ENCODE results near the gene TCN2.
"Not testable (repeated sequence)": the region's sequence is repeated elsewhere in the genome, so short reads cannot be mapped to it uniquely, and the experiment has no call there.

Gene TCN2

DNA sequence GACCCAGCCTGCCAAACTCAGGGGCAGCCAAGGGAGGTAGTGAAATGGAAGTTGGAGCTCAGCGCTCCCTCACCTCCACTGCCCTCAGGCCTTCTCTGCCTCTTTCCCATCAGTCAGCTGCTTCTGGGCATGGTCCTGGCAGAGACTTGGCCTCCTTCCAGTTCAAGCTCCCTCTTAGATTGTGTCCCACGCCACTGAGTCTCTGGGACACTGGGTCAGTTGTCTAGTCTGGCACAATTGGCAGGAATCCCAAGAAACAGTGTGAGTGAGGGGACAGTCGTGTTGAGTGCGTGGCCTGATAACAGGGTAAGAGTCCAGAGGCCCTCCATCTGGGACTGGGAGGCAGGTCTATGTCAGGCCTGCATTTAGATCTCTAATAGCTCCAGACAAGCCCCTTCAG is 21.5 kb downstream of the TCN2 start:
- Histone ChIP-seq H3K4me1 (ENCODE audit: control insufficient read depth, insufficient read depth, low read length) (no peaks in the 10 kb centered on the region), H3K4me3 (ENCODE audit: low read length) (no peak overlapping the region), H3K27me3 (ENCODE audit: control insufficient read depth, insufficient read depth, low read length) (no peaks in the 10 kb centered on the region), H3K27ac (ENCODE audit: low read length) (no peak overlapping the region), H3K9me3 (ENCODE audit: control insufficient read depth, insufficient read depth, low read length) (no peaks in the 10 kb centered on the region), H3K36me3 (ENCODE audit: control insufficient read depth, insufficient read depth, low read length) (no peaks in the 10 kb centered on the region)
- DNase-seq (ENCODE audit: low read depth, low spot score), result no peak
- no CpG with 5 or more reads among the region's 4 CpGs for WGBS (ENCODE audit: insufficient coverage, insufficient read length)

DNA sequence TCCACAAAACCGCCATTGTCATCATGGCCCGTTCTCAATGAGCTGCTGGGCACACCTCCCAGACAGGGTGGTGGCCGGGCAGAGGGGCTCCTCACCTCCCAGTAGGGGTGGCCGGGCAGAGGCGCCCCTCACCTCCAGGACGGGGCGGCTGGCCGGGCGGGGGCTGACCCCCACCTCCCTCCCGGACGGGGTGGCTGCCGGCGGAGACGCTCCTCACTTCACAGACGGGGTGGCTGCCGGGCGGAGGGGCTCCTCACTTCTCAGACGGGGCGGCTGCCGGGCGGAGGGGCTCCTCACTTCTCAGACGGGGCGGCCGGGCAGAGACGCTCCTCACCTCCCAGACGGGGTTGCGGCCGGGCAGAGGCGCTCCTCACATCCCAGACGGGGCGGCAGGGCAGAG is 24.5 kb downstream of the TCN2 start:
- not testable (repeated sequence) for H3K27ac ChIP-seq (ENCODE audit: low read length); H3K9me3 ChIP-seq (ENCODE audit: control insufficient read depth, insufficient read depth, low read length); H3K4me1 ChIP-seq (ENCODE audit: control insufficient read depth, insufficient read depth, low read length); H3K36me3 ChIP-seq (ENCODE audit: control insufficient read depth, insufficient read depth, low read length); H3K4me3 ChIP-seq (ENCODE audit: low read length); H3K27me3 ChIP-seq (ENCODE audit: control insufficient read depth, insufficient read depth, low read length); DNase-seq (ENCODE audit: low read depth, low spot score)
- no CpG with 5 or more reads among the region's 31 CpGs for WGBS (ENCODE audit: insufficient coverage, insufficient read length)

DNA sequence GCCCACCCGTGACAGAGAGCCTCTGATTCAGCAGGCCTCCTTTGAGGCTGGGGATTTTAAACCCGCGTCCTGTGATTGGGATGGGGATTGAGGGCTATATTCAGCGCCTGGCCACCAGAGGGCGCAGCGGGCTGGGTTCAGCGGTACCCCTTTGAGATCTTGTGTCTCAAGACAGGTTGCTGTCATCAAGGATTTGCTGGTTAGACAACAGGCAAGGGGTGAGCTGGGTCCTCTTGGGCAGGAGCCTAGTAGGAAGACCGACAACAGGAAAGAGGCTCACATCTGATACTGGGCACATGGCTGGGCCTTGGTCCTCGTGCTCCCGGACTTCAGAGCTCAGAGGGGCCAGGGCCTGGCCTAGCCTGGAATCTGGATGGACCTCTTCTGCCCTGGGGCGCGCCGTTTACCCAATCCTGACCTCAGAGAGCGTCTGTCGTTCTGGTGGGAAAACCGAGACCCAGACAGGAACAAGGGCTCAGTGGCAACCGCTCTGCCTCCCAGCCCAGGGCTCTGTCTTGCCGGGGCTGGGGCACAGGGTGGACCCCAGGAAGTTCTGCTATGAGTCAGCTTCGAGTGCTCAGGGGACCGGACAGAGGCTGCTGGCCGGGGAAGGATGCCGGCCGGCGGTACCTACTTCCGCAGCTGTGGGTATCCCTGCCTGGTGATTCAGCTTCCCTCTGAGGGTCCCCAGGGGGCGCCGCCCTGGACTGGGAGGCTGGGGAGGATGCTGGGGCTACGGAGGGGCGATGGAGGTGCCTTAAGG is 27.7 kb downstream of the TCN2 start:
- H3K36me3 ChIP-seq (ENCODE audit: control insufficient read depth, insufficient read depth, low read length), result no peaks in the 10 kb centered on the region
- no CpG with 5 or more reads among the region's 29 CpGs for WGBS (ENCODE audit: insufficient coverage, insufficient read length)
- H3K4me3 ChIP-seq (ENCODE audit: low read length), result peak overlapping the region; percentile 28; the same call in 1 of the 2 replicates
- H3K4me1 ChIP-seq (ENCODE audit: control insufficient read depth, insufficient read depth, low read length), result peaks cover 13% of the 10 kb centered on the region
- H3K27me3 ChIP-seq (ENCODE audit: control insufficient read depth, insufficient read depth, low read length), result no peaks in the 10 kb centered on the region
- no peaks in the 10 kb centered on the region for H3K9me3 ChIP-seq (ENCODE audit: control insufficient read depth, insufficient read depth, low read length)
- peak; percentile 92 for DNase-seq (ENCODE audit: low read depth, low spot score)
- H3K27ac ChIP-seq (ENCODE audit: low read length), result no peak overlapping the region

DNA sequence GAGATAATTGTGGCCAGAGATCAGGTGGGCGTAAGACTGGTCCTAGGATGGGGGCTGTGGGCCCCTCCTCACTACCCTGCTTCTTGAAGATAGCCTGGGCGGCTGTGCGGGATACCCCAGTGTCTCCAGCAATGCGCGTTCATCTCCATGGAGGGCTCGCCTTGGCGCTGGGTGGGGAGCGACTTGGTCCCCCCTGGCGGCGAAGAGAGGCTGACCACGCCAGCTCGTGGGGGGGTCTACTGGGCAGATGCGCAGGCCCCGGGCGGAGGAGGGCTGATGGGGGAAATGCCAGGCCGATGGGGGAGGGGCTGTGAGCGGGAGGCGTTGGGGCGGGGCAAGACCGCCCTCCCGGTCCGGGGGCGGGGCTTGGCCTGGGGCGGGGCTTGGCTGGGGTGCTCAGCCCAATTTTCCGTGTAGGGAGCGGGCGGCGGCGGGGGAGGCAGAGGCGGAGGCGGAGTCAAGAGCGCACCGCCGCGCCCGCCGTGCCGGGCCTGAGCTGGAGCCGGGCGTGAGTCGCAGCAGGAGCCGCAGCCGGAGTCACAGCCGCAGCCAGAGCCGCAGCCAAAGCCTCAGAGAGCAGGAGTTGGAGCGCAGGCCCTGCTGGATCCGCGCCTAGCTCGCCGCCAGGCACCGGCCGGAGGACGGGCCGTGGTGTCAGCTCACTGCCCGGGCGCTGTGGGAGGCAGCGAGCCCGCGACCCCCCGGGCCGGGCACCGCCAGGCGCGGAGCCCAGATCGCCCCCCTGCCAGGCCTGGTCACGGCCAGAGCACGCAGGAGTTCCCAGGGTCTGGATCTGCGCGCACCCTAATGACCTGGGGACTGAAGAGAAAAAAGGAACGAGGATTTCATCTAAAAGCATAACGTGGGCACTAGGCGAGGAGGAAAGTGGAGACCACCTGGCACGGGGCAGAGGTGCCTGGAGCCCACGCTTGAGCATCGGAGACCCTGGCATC is 28.6 kb downstream of the TCN2 start, which contains the start of gene SLC35E4:
TSS of gene SLC35E4 (plus strand) at position 509 of the 953 bp plus-strand sequence. CDS start 670 bp downstream, outside the sequence.
- peak within 1 kb of the TSS; percentile 37; the same call in 1 of the 2 replicates for H3K4me3 ChIP-seq (ENCODE audit: low read length)
- no peaks in the 10 kb centered on the region for H3K9me3 ChIP-seq (ENCODE audit: control insufficient read depth, insufficient read depth, low read length)
- no peak within 1 kb of the TSS for H3K27ac ChIP-seq (ENCODE audit: low read length)
- peaks cover 13% of the 10 kb centered on the region for H3K4me1 ChIP-seq (ENCODE audit: control insufficient read depth, insufficient read depth, low read length)
- peak; percentile 33 for DNase-seq (ENCODE audit: low read depth, low spot score)
- WGBS (ENCODE audit: insufficient coverage, insufficient read length), result no CpG with 5 or more reads among the region's 75 CpGs
- H3K27me3 ChIP-seq (ENCODE audit: control insufficient read depth, insufficient read depth, low read length), result no peaks in the 10 kb centered on the region
- H3K36me3 ChIP-seq (ENCODE audit: control insufficient read depth, insufficient read depth, low read length), result no peaks in the 10 kb centered on the region

DNA sequence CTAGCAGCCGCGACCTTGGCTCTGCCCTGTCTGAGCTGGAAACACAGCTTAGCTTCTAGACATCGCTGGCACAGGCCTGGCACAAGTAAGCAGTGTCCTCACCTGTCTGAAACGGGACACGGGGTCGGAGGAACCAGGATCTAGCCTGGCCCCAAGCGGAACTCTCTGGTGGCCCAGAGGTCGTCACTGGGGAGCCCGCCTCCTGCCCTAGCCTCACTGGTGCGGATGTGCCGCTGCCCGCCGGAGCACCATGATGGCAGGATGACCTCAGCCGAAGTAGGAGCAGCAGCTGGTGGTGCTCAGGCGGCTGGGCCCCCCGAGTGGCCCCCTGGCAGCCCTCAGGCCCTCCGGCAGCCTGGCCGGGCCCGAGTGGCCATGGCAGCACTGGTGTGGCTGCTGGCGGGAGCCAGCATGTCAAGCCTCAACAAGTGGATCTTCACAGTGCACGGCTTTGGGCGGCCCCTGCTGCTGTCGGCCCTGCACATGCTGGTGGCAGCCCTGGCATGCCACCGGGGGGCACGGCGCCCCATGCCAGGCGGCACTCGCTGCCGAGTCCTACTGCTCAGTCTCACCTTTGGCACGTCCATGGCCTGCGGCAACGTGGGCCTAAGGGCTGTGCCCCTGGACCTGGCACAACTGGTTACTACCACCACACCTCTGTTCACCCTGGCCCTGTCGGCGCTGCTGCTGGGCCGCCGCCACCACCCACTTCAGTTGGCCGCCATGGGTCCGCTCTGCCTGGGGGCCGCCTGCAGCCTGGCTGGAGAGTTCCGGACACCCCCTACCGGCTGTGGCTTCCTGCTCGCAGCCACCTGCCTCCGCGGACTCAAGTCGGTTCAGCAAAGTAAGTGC is 29.5 kb downstream of the TCN2 start:
- no peaks in the 10 kb centered on the region for H3K36me3 ChIP-seq (ENCODE audit: control insufficient read depth, insufficient read depth, low read length)
- H3K4me1 ChIP-seq (ENCODE audit: control insufficient read depth, insufficient read depth, low read length), result peaks cover 13% of the 10 kb centered on the region
- H3K9me3 ChIP-seq (ENCODE audit: control insufficient read depth, insufficient read depth, low read length), result no peaks in the 10 kb centered on the region
- no CpG with 5 or more reads among the region's 45 CpGs for WGBS (ENCODE audit: insufficient coverage, insufficient read length)
- no peak for DNase-seq (ENCODE audit: low read depth, low spot score)
- H3K4me3 ChIP-seq (ENCODE audit: low read length), result peak overlapping the region; percentile 37; the same call in 1 of the 2 replicates
- no peaks in the 10 kb centered on the region for H3K27me3 ChIP-seq (ENCODE audit: control insufficient read depth, insufficient read depth, low read length)
- H3K27ac ChIP-seq (ENCODE audit: low read length), result no peak overlapping the region

DNA sequence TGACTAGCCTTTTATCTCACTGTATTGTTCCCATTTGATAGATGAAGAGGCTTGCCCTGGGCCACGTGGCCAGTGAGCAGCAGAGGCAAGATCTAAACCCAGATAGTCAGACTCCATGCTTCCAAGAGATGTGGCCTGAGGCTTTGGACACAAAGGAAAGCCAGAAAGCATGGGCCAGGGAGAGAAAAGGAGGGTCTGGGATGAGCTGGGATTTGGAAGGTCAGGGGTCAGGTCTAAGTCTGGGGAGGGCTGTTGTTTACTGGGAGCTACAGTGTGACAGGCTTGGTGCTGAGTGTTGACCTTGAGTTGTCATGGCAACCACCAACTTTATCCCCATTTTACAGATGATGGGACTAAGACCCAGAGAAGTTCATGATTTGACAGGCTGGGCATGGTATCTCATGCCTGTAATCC is 30.7 kb downstream of the TCN2 start:
- H3K27ac ChIP-seq (ENCODE audit: low read length), result no peak overlapping the region
- H3K36me3 ChIP-seq (ENCODE audit: control insufficient read depth, insufficient read depth, low read length), result no peaks in the 10 kb centered on the region
- DNase-seq (ENCODE audit: low read depth, low spot score), result no peak
- peaks cover 13% of the 10 kb centered on the region for H3K4me1 ChIP-seq (ENCODE audit: control insufficient read depth, insufficient read depth, low read length)
- no peaks in the 10 kb centered on the region for H3K9me3 ChIP-seq (ENCODE audit: control insufficient read depth, insufficient read depth, low read length)
- no CpG with 5 or more reads among the region's 1 CpG for WGBS (ENCODE audit: insufficient coverage, insufficient read length)
- no peaks in the 10 kb centered on the region for H3K27me3 ChIP-seq (ENCODE audit: control insufficient read depth, insufficient read depth, low read length)
- H3K4me3 ChIP-seq (ENCODE audit: low read length), result no peak overlapping the region

DNA sequence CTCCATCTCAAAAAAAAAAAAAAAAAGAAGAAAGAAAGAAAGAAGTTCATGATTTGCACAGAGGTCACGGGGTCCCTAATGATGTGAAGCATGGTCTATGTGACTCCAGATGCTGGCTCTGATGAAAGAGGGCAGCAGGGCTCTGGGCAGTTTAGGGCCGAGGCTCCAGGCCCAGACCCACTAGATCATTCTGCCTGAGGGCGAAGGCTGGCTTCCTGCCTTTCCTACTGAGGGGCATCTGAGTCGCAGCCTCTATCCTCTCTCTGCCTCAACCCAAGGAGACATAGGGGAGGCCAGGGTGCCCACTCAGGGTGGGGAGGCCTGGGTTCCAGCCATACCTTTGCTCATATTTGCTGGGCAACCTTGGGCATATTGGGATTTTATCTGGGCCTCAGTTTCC is 33.4 kb downstream of the TCN2 start:
- Histone ChIP-seq H3K27ac (ENCODE audit: low read length) (no peak overlapping the region), H3K4me1 (ENCODE audit: control insufficient read depth, insufficient read depth, low read length) (peaks cover 9% of the 10 kb centered on the region), H3K27me3 (ENCODE audit: control insufficient read depth, insufficient read depth, low read length) (no peaks in the 10 kb centered on the region), H3K9me3 (ENCODE audit: control insufficient read depth, insufficient read depth, low read length) (no peaks in the 10 kb centered on the region), H3K36me3 (ENCODE audit: control insufficient read depth, insufficient read depth, low read length) (no peaks in the 10 kb centered on the region), H3K4me3 (ENCODE audit: low read length) (no peak overlapping the region)
- no CpG with 5 or more reads among the region's 4 CpGs for WGBS (ENCODE audit: insufficient coverage, insufficient read length)
- DNase-seq (ENCODE audit: low read depth, low spot score), result no peak

DNA sequence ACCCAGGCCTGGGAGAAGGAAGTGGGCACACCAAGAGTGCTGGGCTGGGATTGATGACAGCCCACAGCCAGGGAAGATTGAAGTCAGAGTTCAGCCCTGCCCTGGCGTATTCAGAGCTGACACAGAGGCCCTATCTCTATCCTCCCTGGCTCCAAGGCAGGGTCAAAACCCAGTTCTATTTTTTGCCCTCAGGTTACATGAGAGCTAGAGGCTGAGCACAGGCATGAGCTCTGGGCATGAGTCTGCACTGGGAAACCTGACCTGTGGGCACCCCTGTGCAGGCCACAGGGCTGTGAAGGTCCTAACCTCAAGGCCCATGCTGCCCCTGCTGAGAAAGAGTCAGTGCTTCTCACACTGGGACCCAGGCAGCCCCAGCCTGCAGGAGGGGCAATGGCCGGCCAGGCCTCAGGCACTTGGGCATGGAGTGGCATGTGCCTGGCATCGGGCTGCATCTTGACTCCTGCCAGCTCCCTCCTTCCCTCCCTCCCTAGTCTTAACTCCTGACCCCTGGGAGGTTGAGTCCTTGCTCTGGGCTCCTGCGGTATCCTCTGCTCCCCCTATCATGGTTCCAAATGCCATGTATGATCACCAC is 34.0 kb downstream of the TCN2 start:
- WGBS (ENCODE audit: insufficient coverage, insufficient read length), result no CpG with 5 or more reads among the region's 4 CpGs
- Histone ChIP-seq H3K27me3 (ENCODE audit: control insufficient read depth, insufficient read depth, low read length) (no peaks in the 10 kb centered on the region), H3K27ac (ENCODE audit: low read length) (no peak overlapping the region), H3K4me3 (ENCODE audit: low read length) (no peak overlapping the region), H3K36me3 (ENCODE audit: control insufficient read depth, insufficient read depth, low read length) (no peaks in the 10 kb centered on the region), H3K4me1 (ENCODE audit: control insufficient read depth, insufficient read depth, low read length) (peaks cover 9% of the 10 kb centered on the region), H3K9me3 (ENCODE audit: control insufficient read depth, insufficient read depth, low read length) (no peaks in the 10 kb centered on the region)
- DNase-seq (ENCODE audit: low read depth, low spot score), result no peak

DNA sequence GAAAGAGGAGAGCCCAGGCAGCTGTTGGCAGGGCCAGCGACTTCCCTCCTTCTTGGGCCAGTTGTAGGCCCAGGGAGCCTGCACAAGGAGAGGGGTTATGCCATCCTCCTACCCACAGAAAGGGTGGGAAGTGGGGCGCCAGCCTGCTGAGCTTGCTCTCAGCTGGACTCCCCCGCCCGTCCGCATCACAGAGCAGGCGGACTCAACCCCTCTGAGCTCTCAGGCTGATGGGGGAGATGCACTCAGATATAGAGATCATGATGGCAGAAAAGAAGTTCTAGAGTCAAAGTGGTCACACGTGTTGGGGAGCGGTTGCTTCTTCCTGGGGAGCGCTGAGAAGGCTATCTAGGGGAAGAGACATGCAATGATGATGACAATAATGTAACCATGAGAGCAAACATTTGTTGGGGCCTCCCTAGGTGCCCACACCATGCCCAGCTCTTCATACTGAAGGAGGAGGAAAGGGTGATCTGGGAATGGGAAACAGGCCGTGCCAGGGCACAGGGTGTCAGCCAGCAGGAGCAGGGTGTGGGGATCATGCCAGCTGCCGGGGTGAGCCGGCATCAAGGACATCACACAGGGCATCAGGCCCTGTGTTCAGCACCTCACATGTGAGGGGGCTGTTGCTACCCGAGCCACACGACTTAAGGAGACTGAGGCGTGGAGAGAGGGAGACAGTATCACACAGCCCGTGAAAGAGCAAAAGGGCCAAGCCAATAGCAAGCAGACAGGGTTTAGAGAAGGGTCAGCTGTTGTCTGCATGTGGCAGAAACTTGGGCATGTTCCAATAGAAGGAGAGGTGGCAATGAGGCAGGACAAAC is 36.3 kb downstream of the TCN2 start:
- Histone ChIP-seq H3K27ac (ENCODE audit: low read length) (no peak overlapping the region), H3K36me3 (ENCODE audit: control insufficient read depth, insufficient read depth, low read length) (no peaks in the 10 kb centered on the region), H3K9me3 (ENCODE audit: control insufficient read depth, insufficient read depth, low read length) (no peaks in the 10 kb centered on the region), H3K27me3 (ENCODE audit: control insufficient read depth, insufficient read depth, low read length) (no peaks in the 10 kb centered on the region), H3K4me1 (ENCODE audit: control insufficient read depth, insufficient read depth, low read length) (no peaks in the 10 kb centered on the region; the same call in 1 of the 2 replicates), H3K4me3 (ENCODE audit: low read length) (no peak overlapping the region)
- no peak for DNase-seq (ENCODE audit: low read depth, low spot score)
- WGBS (ENCODE audit: insufficient coverage, insufficient read length), result no CpG with 5 or more reads among the region's 16 CpGs

All from iPS DF 6.9 (cell line).